Calu3 (cell line): ENCODE results near the gene NPR2. TPM values are rescaled to one million over a fixed set of nuclear protein-coding genes. Genes with fewer than 3 reads are reported as not detected.

Source experiments
- BruUV-seq: library from RNA; stranded (reverse); fragments of 400-500 nt; replicated peaks from 2 replicates; lab custom pipeline; 2021; lab: Mats Ljungman, UMichigan
- CTCF ChIA-PET: fragments of 300-600 bp; sonication (Branson Sonifier 250); formaldehyde crosslinking; loops from one replicate; lab custom pipeline; 2022; ENCODE audit warnings: antibody characterized with exemption; lab: Charles Lee
- DNase-seq: peaks from one replicate; pipeline ENCODE4 v3.0.0; 2022
- H3K27ac Mint-ChIP-seq: one replicate; pipeline ENCODE4 v1.8.0; 2022; ENCODE audit warnings: mixed read lengths; ENCODE audit not compliant: unreplicated experiment
- H3K27me3 Mint-ChIP-seq: one replicate; pipeline ENCODE4 v1.8.0; 2022; ENCODE audit warnings: mixed read lengths; ENCODE audit not compliant: unreplicated experiment
- H3K36me3 Mint-ChIP-seq: one replicate; pipeline ENCODE4 v1.8.0; 2022; ENCODE audit warnings: mild to moderate bottlenecking, moderate library complexity, mixed read lengths; ENCODE audit not compliant: insufficient read depth, unreplicated experiment
- H3K4me1 Mint-ChIP-seq: one replicate; pipeline ENCODE4 v1.8.0; 2022; ENCODE audit warnings: mild to moderate bottlenecking, low read depth, mixed read lengths; ENCODE audit not compliant: unreplicated experiment
- H3K4me3 Mint-ChIP-seq: one replicate; pipeline ENCODE4 v1.8.0; 2022; ENCODE audit warnings: mild to moderate bottlenecking, low read depth, moderate library complexity, mixed read lengths; ENCODE audit not compliant: unreplicated experiment
- H3K9me3 Mint-ChIP-seq: one replicate; pipeline ENCODE4 v1.8.0; 2022; ENCODE audit warnings: low read depth, mixed read lengths; ENCODE audit not compliant: unreplicated experiment
- CTCF ChIP-seq: fragments of 200-600 bp; IDR thresholded peaks from one replicate; pipeline ENCODE4 v1.8.0; 2022; ENCODE audit warnings: antibody characterized with exemption; ENCODE audit not compliant: unreplicated experiment
- intact Hi-C: fragments of 100-400 bp; cut with micrococcal nuclease; formaldehyde crosslinking; loops from one replicate; pipeline ENCODE4 v1.10.0; 2022; ENCODE audit not compliant: unreplicated experiment
- total RNA-seq: library from RNA; stranded (reverse); gene quantifications from 2 replicates; pipeline ENCODE4 v1.2.3, GENCODE V29; 2022

The NPR2 gene
- total RNA-seq, 1 experiment from 2014 or later: 19.2 TPM

- no peaks in the 10 kb centered on the region for H3K27me3 Mint-ChIP-seq
- DNase-seq: peak; percentile 35
- peaks cover 20% of the 10 kb centered on the region for H3K4me1 Mint-ChIP-seq
- no peaks in the 10 kb centered on the region for H3K9me3 Mint-ChIP-seq
- TF ChIP-seq CTCF: no peak
- H3K36me3 Mint-ChIP-seq: peaks cover 48% of the 10 kb centered on the region
- peak overlapping the region; percentile 52 for H3K27ac Mint-ChIP-seq
- intact Hi-C loops: no loop called here
- BruUV-seq: no TSS peak
- CTCF ChIA-PET: interaction anchor here (0.7 to 1.8 kb wide), 4 partner anchors 11 to 65 kb away, joined by 3 to 5 read pairs (median 3); partner anchors contain the start of genes CREB3, HINT2 and TLN1
- peak overlapping the region; percentile 78 for H3K4me3 Mint-ChIP-seq
Observed at GRCh38 chr9:35749515-35750255, 41.7 kb upstream of the NPR2 start.

GRCh38 chr9:35750256-35750531, 41.2 kb upstream of the NPR2 start:
- Mint-ChIP-seq H3K27ac (no peak overlapping the region), H3K4me1 (peaks cover 20% of the 10 kb centered on the region), H3K4me3 (peak overlapping the region; percentile 78), H3K36me3 (peaks cover 48% of the 10 kb centered on the region), H3K27me3 (no peaks in the 10 kb centered on the region), H3K9me3 (no peaks in the 10 kb centered on the region)
- no peak for DNase-seq
- TF ChIP-seq CTCF: no peak
- CTCF ChIA-PET: interaction anchor here (0.8 to 1.8 kb wide), 2 partner anchors 10 to 64 kb away, joined by 3 to 5 read pairs; partner anchors contain the start of gene HINT2
- no TSS peak for BruUV-seq
- intact Hi-C loops: no loop called here

DNA sequence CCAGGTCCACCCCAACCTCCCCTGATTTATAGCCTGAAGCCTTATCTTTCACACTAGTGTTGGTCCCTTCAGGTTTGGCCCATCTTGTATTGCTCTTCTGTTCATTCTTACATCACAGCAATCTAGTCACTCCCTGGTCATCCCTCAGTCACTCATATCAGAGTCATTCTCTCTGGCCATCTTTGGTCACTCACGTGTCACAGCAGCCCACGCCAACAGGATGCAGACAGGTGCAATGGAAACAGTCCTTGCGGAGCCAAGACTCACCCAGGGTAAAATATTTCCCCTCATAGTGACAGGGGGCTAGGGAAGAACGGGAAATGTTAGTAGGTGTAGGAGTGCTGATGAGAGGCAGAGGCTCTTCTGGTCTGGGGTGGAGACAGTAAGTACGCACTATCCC, 37.9 kb upstream of the NPR2 start:
- no TSS peak for BruUV-seq
- CTCF ChIA-PET: no interaction called here
- intact Hi-C loops: no loop called here
- Mint-ChIP-seq H3K4me1 (peaks cover 4% of the 10 kb centered on the region), H3K27me3 (no peaks in the 10 kb centered on the region), H3K9me3 (no peaks in the 10 kb centered on the region), H3K27ac (no peak overlapping the region), H3K4me3 (no peak overlapping the region), H3K36me3 (peaks cover 46% of the 10 kb centered on the region)
- no peak for DNase-seq
- no peak for TF ChIP-seq CTCF

- intact Hi-C loops: no loop called here
- peaks cover 12% of the 10 kb centered on the region for H3K4me1 Mint-ChIP-seq
- no peak for TF ChIP-seq CTCF
- H3K27ac Mint-ChIP-seq: no peak within 1 kb of the TSS
- CTCF ChIA-PET: no interaction called here
- BruUV-seq: no TSS peak
- no peaks in the 10 kb centered on the region for H3K9me3 Mint-ChIP-seq
- H3K36me3 Mint-ChIP-seq: peaks cover 44% of the 10 kb centered on the region
- no peak within 1 kb of the TSS for H3K4me3 Mint-ChIP-seq
- DNase-seq: no peak
- no peaks in the 10 kb centered on the region for H3K27me3 Mint-ChIP-seq
Observed at GRCh38 chr9:35754264-35754663, 37.1 kb upstream of the NPR2 start, which contains the start of gene MSMP. TSS of gene MSMP (minus strand) at chr9:35754276. CDS start at chr9:35754129, 147 bp downstream.
